AG04450 (cell line): Measurements from ENCODE around the gene GPC6. TPM values are rescaled to one million over a fixed set of nuclear protein-coding genes. Genes with fewer than 3 reads are reported as not detected.

Source experiments
- CTCF ChIA-PET: fragments of 300-600, 350-600 bp; formaldehyde crosslinking; extraction: SDS; loops from one replicate; lab custom pipeline; 2022; ENCODE audit warnings: antibody characterized with exemption, inconsistent platforms; lab: Charles Lee
- POLR2A ChIA-PET: fragments of 350-600 bp; formaldehyde crosslinking; extraction: SDS; loops from one replicate; lab custom pipeline; 2021; ENCODE audit warnings: antibody characterized with exemption, inconsistent platforms; lab: Yijun Ruan, JAX
- DNase-seq: peaks from one replicate; pipeline ENCODE4 v3.0.0-alpha.2; 2011; ENCODE audit warnings: low read depth, low spot score
- H3K27ac ChIP-seq: one replicate; pipeline ENCODE4 v1.5.1; 2012; ENCODE audit warnings: low read depth, low read length, control low read depth
- H3K27me3 ChIP-seq: one replicate; pipeline ENCODE4 v1.6.0; 2012; ENCODE audit warnings: low read length; ENCODE audit not compliant: control insufficient read depth, insufficient read depth
- H3K4me3 ChIP-seq: 2 replicates; pipeline ENCODE4 v1.5.1; 2011; ENCODE audit warnings: mild to moderate bottlenecking, low read depth, low read length, control low read depth
- H3K9me3 ChIP-seq: 2 replicates; pipeline ENCODE4 v1.5.1; 2012; ENCODE audit warnings: low read length; ENCODE audit not compliant: control insufficient read depth, insufficient read depth
- CTCF ChIP-seq: IDR thresholded peaks from 2 replicates; pipeline ENCODE4 v1.5.1; 2011; ENCODE audit warnings: low read depth, low read length, control low read depth, inconsistent platforms
- polyA plus RNA-seq: library from polyadenylated mRNA; depleted of rRNA; stranded (reverse); fragments of >200 nt; gene quantifications from 2 replicates; pipeline ENCODE4 v1.2.3, GENCODE V29; 2011

Gene GPC6
- polyA plus RNA-seq, 1 experiment = 40.4 TPM

- POLR2A ChIA-PET = interaction anchor here (0.7 kb wide), 1 partner anchor 16 kb away, joined by 3 read pairs; no protein-coding TSS in a partner anchor
Measured at GRCh38 chr13:93244141-93244917, 17.7 kb downstream of the GPC6 start.

GRCh38 chr13:93244918-93245280 is 18.3 kb downstream of the GPC6 start:
- ChIA-PET POLR2A (no interaction called here), CTCF (interaction anchor here (0.7 kb wide), 1 partner anchor 12 kb away, joined by 3 read pairs; no protein-coding TSS in a partner anchor)
- no peak for DNase-seq
- Histone ChIP-seq H3K27ac (no peak overlapping the region), H3K27me3 (no peaks in the 10 kb centered on the region), H3K4me3 (peak overlapping the region; percentile 48), H3K9me3 (no peaks in the 10 kb centered on the region)
- TF ChIP-seq CTCF = no peak

More at GRCh38 chr13:93244141-93244917, 17.7 kb downstream of the GPC6 start:
- no peak for DNase-seq
- no peaks in the 10 kb centered on the region for H3K9me3 ChIP-seq
- CTCF ChIA-PET = interaction anchor here (0.7 kb wide), 1 partner anchor 12 kb away, joined by 3 read pairs; no protein-coding TSS in a partner anchor
- no peak for TF ChIP-seq CTCF
- H3K4me3 ChIP-seq = peak overlapping the region; percentile 48
- peak overlapping the region; percentile 77 for H3K27ac ChIP-seq
- H3K27me3 ChIP-seq = no peaks in the 10 kb centered on the region

- ChIA-PET POLR2A (no interaction called here), CTCF (no interaction called here)
- no peaks in the 10 kb centered on the region for H3K9me3 ChIP-seq
- H3K4me3 ChIP-seq = no peak overlapping the region
- no peak for TF ChIP-seq CTCF
- H3K27ac ChIP-seq = no peak overlapping the region
- DNase-seq = no peak
- no peaks in the 10 kb centered on the region for H3K27me3 ChIP-seq
Measured at GRCh38 chr13:93246069-93246468, 19.5 kb downstream of the GPC6 start.

GRCh38 chr13:93248627-93249047 is 22.0 kb downstream of the GPC6 start:
- DNase-seq = no peak
- Histone ChIP-seq H3K9me3 (no peaks in the 10 kb centered on the region), H3K27me3 (no peaks in the 10 kb centered on the region), H3K4me3 (no peak overlapping the region), H3K27ac (no peak overlapping the region)
- peak; percentile 24; the same call in 1 of the 2 replicates for TF ChIP-seq CTCF
- ChIA-PET CTCF (interaction anchor here (1.3 to 1.5 kb wide), 2 partner anchors 13 to 1113 kb away, joined by 3 read pairs; no protein-coding TSS in a partner anchor), POLR2A (no interaction called here)
